ENCODE data around the gene TPO.

DNA sequence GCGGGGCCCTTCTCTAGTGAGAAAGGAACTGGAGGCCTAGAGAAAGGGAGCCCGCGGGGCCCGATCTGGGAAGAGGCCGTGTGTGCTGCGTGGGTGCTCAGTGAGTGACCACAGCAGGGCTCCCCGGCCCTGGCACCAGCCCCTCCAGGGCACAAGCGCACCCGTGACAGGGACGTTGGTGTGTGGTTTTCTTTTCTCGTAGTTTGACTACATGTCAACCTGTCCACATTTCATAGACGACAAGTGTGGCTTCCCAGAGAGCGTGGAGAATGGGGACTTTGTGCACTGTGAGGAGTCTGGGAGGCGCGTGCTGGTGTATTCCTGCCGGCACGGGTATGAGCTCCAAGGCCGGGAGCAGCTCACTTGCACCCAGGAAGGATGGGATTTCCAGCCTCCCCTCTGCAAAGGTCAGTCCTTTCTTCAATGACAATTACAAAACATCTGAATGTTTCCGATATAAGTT is 83.1 kb downstream of the TPO start:
- TF ChIP-seq, protein P1, sequence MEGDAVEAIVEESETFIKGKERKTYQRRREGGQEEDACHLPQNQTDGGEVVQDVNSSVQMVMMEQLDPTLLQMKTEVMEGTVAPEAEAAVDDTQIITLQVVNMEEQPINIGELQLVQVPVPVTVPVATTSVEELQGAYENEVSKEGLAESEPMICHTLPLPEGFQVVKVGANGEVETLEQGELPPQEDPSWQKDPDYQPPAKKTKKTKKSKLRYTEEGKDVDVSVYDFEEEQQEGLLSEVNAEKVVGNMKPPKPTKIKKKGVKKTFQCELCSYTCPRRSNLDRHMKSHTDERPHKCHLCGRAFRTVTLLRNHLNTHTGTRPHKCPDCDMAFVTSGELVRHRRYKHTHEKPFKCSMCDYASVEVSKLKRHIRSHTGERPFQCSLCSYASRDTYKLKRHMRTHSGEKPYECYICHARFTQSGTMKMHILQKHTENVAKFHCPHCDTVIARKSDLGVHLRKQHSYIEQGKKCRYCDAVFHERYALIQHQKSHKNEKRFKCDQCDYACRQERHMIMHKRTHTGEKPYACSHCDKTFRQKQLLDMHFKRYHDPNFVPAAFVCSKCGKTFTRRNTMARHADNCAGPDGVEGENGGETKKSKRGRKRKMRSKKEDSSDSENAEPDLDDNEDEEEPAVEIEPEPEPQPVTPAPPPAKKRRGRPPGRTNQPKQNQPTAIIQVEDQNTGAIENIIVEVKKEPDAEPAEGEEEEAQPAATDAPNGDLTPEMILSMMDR (IDR thresholded peaks at IDR 0.05): no peak
- TF ChIP-seq SIN3A (IDR thresholded peaks at IDR 0.05; ENCODE audit: borderline replicate concordance, insufficient read depth, low read depth, low read length) (no peak), POLR2AphosphoS5 (IDR thresholded peaks at IDR 0.05; ENCODE audit: low read depth, low read length) (no peak)

Data from Panc1 (cell line).